PC-9 (cell line): Measurements from ENCODE around the gene NGEF.

Experiments used
- EZH2 ChIP-seq: fragments of 200-600 bp; sonication (generic); IDR thresholded peaks from 2 replicates; pipeline ENCODE4 v1.8.0; 2017; ENCODE audit warnings: antibody characterized with exemption, low read depth
- TF ChIP-seq, protein P1 (sequence below): fragments of 200-600 bp; sonication (generic); conservative IDR thresholded peaks from 2 replicates; pipeline ENCODE4 v1.6.1; 2017; ENCODE audit warnings: mixed run types, antibody characterized with exemption, mild to moderate bottlenecking, moderate library complexity

DNA sequence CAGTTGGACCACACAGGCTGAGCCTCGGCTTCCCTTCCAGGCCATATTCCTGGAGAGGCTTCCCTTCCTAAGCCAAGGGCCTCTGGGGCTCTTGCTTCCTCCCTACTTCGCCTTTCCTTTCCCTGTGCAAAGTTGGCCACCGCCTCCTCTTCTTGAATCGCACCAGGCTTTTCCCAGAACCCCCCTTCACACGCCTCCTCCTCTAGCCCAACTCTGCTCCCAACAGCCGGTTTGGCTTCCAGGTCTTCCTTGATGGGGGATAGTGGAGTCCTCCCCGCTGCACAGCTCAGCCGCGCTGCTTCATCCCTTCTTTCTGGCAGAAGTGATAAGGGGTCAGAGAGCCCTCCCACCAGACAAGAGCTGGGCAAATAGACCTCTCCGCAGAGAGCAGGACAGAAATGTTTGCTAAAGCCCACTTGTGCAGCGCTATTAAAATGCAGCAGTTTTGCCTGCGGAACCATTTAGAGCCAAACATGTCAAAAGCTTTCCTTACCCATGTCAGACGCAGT is 86.6 kb downstream of the NGEF start:
- TF ChIP-seq, protein P1, sequence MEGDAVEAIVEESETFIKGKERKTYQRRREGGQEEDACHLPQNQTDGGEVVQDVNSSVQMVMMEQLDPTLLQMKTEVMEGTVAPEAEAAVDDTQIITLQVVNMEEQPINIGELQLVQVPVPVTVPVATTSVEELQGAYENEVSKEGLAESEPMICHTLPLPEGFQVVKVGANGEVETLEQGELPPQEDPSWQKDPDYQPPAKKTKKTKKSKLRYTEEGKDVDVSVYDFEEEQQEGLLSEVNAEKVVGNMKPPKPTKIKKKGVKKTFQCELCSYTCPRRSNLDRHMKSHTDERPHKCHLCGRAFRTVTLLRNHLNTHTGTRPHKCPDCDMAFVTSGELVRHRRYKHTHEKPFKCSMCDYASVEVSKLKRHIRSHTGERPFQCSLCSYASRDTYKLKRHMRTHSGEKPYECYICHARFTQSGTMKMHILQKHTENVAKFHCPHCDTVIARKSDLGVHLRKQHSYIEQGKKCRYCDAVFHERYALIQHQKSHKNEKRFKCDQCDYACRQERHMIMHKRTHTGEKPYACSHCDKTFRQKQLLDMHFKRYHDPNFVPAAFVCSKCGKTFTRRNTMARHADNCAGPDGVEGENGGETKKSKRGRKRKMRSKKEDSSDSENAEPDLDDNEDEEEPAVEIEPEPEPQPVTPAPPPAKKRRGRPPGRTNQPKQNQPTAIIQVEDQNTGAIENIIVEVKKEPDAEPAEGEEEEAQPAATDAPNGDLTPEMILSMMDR, result no peak
- no peak for TF ChIP-seq EZH2
